Type B pancreatic cell (in vitro differentiated cells): ENCODE results near the gene SECTM1. TPM values are rescaled to one million over a fixed set of nuclear protein-coding genes. Genes with fewer than 3 reads are reported as not detected.

Source experiments
- DNase-seq: peaks from one replicate; pipeline ENCODE4 v3.0.0; 2021; ENCODE audit warnings: mixed read lengths; ENCODE audit not compliant: unreplicated experiment; ENCODE audit errors: extremely low spot score
- H3K27ac Mint-ChIP-seq: 2 replicates; pipeline ENCODE4 v1.8.0; 2021; ENCODE audit warnings: mild to moderate bottlenecking, mixed read lengths
- H3K27me3 Mint-ChIP-seq: 2 replicates; pipeline ENCODE4 v1.8.0; 2021; ENCODE audit warnings: mixed read lengths
- H3K36me3 Mint-ChIP-seq: 2 replicates; pipeline ENCODE4 v1.8.0; 2021; ENCODE audit warnings: mixed read lengths
- H3K4me1 Mint-ChIP-seq: one replicate; pipeline ENCODE4 v1.8.0; 2021; ENCODE audit warnings: mixed read lengths; ENCODE audit not compliant: unreplicated experiment
- H3K4me3 Mint-ChIP-seq: 2 replicates; pipeline ENCODE4 v1.8.0; 2021; ENCODE audit warnings: mild to moderate bottlenecking, mixed read lengths
- H3K9me3 Mint-ChIP-seq: 2 replicates; pipeline ENCODE4 v1.8.0; 2021; ENCODE audit warnings: mixed read lengths
- total RNA-seq: library from RNA; stranded (reverse); gene quantifications from 2 replicates; pipeline ENCODE4 v1.2.1, GENCODE V29; 2021; ENCODE audit warnings: low replicate concordance
- TF ChIP-seq, protein P1 (sequence below): fragments of 200-600 bp; sonication (generic); conservative IDR thresholded peaks from 2 replicates; pipeline ENCODE4 v1.5.0; 2021; ENCODE audit warnings: antibody characterized with exemption, mild to moderate bottlenecking

SECTM1 gene
- total RNA-seq, 1 donor from 2014 or later: 13.2 TPM

DNA sequence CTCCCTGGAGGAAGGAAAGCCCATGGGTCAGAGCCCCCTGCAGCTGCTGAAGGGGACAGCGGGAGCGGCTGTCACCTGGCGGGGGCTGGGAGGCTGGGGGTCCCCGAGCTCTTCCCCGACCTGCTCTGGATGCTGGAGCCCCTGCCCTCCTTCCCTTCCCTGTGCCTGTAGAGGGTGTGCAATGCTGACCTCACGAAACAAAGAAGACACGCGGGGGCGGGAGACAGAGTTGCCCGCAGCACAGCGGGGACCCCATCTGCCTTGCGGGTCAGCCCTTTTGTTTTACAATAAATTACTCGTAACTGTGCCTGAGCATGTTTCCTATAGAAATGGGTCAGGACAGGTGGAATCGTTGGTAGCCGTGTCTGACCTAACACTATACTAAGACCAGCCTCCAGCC, 6.3 kb downstream of the SECTM1 start:
- H3K4me3 Mint-ChIP-seq: no peak overlapping the region
- no peak for DNase-seq
- TF ChIP-seq, protein P1, sequence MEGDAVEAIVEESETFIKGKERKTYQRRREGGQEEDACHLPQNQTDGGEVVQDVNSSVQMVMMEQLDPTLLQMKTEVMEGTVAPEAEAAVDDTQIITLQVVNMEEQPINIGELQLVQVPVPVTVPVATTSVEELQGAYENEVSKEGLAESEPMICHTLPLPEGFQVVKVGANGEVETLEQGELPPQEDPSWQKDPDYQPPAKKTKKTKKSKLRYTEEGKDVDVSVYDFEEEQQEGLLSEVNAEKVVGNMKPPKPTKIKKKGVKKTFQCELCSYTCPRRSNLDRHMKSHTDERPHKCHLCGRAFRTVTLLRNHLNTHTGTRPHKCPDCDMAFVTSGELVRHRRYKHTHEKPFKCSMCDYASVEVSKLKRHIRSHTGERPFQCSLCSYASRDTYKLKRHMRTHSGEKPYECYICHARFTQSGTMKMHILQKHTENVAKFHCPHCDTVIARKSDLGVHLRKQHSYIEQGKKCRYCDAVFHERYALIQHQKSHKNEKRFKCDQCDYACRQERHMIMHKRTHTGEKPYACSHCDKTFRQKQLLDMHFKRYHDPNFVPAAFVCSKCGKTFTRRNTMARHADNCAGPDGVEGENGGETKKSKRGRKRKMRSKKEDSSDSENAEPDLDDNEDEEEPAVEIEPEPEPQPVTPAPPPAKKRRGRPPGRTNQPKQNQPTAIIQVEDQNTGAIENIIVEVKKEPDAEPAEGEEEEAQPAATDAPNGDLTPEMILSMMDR: no peak
- peaks cover 5% of the 10 kb centered on the region for H3K4me1 Mint-ChIP-seq
- H3K27ac Mint-ChIP-seq: no peak overlapping the region
- no peaks in the 10 kb centered on the region for H3K27me3 Mint-ChIP-seq
- no peaks in the 10 kb centered on the region for H3K36me3 Mint-ChIP-seq
- H3K9me3 Mint-ChIP-seq: no peaks in the 10 kb centered on the region

GRCh38 chr17:82325286-82326180, 8.0 kb downstream of the SECTM1 start:
- no peaks in the 10 kb centered on the region for H3K36me3 Mint-ChIP-seq
- peaks cover 5% of the 10 kb centered on the region for H3K4me1 Mint-ChIP-seq
- peaks cover 3% of the 10 kb centered on the region for H3K27me3 Mint-ChIP-seq
- no peak for DNase-seq
- no peak overlapping the region for H3K4me3 Mint-ChIP-seq
- no peak overlapping the region for H3K27ac Mint-ChIP-seq
- H3K9me3 Mint-ChIP-seq: no peaks in the 10 kb centered on the region
- TF ChIP-seq, protein P1: no peak

DNA sequence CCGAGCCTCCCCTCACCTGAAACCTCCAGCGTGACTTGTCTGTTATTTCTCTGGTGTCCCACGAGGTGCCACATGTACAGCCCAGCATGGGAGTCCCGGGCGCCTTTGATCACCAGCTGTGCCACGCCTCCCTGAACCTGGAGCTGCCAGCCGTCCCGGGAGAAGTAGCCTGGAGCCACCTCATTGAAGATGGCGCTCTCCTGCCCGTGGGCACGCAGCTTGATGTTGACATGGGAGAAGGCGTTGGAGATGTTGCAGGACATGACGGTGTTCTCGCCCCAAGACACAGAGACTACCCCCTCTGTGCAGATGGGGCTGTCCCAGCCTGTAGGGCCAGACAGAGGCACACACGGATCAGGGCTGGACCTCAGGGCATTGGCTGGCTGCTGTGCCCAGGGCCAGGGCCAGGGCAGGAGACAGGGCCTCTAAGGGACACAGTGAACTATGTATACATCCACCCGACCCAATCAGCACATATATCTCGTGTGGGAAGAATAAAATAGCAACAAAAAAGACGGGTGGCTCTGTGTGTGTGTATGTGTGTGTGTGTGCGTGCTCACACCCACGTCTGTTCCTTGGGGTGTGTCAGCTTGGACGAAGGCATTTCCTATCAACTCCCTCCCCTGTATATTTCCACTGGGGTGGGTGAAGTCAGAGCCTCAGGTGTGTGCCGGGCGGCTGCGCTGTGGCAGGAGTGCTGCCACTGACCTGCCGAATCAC, 8.8 kb downstream of the SECTM1 start:
- TF ChIP-seq, protein P1: no peak
- DNase-seq: no peak
- H3K36me3 Mint-ChIP-seq: no peaks in the 10 kb centered on the region
- no peak overlapping the region for H3K27ac Mint-ChIP-seq
- H3K27me3 Mint-ChIP-seq: peaks cover 3% of the 10 kb centered on the region
- peak overlapping the region; percentile 9 for H3K4me3 Mint-ChIP-seq
- H3K9me3 Mint-ChIP-seq: no peaks in the 10 kb centered on the region
- H3K4me1 Mint-ChIP-seq: peaks cover 5% of the 10 kb centered on the region

DNA sequence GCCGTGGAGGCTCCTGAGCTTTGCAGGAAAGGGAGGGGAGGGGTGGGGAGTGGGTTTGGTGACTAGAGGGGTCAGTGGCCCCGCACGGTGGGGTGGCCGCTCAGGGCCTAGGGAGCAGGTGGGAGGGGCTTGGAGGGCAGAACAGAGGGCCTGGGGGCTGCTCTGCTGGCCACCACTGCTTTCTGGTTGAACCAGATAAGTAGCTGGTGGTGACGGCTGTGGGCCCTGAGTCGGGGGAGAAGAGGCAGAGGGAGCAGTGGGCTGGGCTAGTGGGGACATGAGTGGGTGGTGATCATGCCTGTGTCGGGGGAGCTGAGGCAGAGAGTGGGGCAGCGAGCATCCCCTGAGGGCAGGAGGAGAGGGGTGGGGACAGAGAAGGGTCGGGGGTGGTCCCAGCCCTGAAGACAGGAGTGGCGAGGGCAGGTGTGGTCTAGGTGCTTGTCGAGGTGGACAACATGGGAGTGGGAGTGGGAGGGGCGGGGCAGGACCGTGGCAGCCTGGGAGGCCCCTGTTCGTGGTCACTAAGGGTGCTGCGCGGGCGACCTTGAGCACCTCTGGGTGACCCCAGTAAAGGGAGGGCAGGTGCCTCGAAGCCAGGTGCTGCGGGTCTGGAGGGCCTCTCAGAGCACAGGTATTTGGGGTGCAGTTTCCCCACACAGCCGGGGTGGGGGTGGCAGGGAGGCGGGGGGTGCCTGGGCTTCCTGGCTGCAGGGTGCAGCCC, 9.9 kb downstream of the SECTM1 start:
- no peaks in the 10 kb centered on the region for H3K36me3 Mint-ChIP-seq
- peaks cover 3% of the 10 kb centered on the region for H3K27me3 Mint-ChIP-seq
- no peaks in the 10 kb centered on the region for H3K9me3 Mint-ChIP-seq
- H3K27ac Mint-ChIP-seq: no peak overlapping the region
- H3K4me1 Mint-ChIP-seq: peaks cover 5% of the 10 kb centered on the region
- TF ChIP-seq, protein P1: no peak
- H3K4me3 Mint-ChIP-seq: no peak overlapping the region
- no peak for DNase-seq

GRCh38 chr17:82322526-82323453, 10.8 kb downstream of the SECTM1 start:
- peaks cover 5% of the 10 kb centered on the region for H3K4me1 Mint-ChIP-seq
- no peaks in the 10 kb centered on the region for H3K9me3 Mint-ChIP-seq
- H3K36me3 Mint-ChIP-seq: no peaks in the 10 kb centered on the region
- H3K4me3 Mint-ChIP-seq: no peak overlapping the region
- H3K27me3 Mint-ChIP-seq: peaks cover 3% of the 10 kb centered on the region
- TF ChIP-seq, protein P1: no peak
- no peak for DNase-seq
- no peak overlapping the region for H3K27ac Mint-ChIP-seq
